ENCODE data around the gene CLDN5.

DNA sequence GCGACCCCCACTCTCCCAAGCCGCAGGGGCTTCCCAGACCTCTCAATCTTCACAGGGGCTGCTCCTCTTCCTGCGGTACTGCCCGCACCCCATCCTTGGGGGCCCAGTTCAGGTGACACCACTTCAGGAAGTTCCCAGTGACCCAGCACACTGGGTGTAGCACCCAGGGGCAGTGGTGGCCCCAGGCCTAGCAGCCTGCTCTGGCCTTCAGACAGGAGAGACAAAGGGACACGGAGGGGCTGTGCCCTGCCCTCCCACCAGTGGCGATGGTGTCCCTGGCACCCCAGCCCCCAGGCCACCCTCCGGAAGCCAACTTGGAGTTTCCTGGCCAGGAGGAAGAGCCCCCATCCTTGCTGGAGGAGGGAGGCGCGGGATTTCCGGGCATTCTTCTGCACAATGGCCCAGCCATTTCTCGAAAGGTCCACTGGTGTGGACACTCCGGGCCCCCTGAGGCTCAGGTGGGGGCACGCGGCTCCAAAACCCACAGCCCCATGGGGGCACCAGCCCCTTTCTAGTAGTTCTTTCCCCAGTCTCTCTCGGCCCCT is 978 bp upstream of the CLDN5 start:
- TF ChIP-seq GATA2 (IDR thresholded peaks at IDR 0.05; ENCODE audit: low read depth, low read length) (no peak), GATA3 (IDR thresholded peaks at IDR 0.05; ENCODE audit: low read depth, low read length) (no peak)
